ENCODE data around the gene NT5DC1.
A peak's percentile ranks its signal among the peaks of the same experiment; 100 is the strongest.

NT5DC1 gene

DNA sequence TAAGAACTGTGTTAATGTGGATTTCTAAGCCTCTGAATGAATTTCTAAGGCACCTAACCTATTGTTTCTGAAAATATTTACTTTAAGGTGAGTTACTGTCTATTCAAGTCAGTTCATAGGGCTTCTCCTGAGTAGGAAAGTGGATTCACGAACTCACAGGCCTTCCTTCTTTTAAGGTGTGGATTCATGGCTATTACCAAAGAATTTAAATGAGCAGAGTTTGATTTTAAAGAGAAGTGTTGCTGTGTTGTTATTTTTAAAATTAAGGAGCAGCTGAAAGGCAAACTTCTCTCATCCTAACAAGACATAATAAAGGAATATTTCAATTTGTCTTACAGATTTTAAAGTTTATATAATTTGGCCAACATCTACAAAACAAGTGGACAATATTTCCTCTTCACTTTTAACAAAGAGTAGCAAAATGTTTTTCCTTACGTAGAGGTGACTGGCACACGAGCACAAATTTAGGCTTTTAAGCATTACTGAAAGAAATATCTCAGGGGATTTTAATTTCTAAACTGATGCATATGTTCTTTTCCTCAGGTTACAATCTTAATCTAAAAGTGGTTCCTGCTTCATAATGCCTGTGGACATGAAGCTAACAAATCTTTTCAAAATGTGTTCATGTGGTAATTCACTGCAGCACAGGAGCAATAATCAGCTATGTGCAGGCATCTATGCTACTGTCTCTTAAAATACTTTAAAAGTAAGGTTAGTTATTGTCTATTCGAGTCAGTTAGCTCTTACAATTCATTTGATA is 153.8 kb downstream of the NT5DC1 start (continued):
- TF ChIP-seq HOXA7 (CRISPR knock-in tag; IDR thresholded peaks at IDR 0.05; ENCODE audit: borderline replicate concordance), result no peak
- TF ChIP-seq, protein P1, sequence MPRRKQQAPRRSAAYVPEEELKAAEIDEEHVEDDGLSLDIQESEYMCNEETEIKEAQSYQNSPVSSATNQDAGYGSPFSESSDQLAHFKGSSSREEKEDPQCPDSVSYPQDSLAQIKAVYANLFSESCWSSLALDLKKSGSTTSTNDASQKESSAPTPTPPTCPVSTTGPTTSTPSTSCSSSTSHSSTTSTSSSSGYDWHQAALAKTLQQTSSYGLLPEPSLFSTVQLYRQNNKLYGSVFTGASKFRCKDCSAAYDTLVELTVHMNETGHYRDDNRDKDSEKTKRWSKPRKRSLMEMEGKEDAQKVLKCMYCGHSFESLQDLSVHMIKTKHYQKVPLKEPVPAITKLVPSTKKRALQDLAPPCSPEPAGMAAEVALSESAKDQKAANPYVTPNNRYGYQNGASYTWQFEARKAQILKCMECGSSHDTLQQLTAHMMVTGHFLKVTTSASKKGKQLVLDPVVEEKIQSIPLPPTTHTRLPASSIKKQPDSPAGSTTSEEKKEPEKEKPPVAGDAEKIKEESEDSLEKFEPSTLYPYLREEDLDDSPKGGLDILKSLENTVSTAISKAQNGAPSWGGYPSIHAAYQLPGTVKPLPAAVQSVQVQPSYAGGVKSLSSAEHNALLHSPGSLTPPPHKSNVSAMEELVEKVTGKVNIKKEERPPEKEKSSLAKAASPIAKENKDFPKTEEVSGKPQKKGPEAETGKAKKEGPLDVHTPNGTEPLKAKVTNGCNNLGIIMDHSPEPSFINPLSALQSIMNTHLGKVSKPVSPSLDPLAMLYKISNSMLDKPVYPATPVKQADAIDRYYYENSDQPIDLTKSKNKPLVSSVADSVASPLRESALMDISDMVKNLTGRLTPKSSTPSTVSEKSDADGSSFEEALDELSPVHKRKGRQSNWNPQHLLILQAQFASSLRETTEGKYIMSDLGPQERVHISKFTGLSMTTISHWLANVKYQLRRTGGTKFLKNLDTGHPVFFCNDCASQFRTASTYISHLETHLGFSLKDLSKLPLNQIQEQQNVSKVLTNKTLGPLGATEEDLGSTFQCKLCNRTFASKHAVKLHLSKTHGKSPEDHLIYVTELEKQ (tag by site-specific recombination; IDR thresholded peaks at IDR 0.05; ENCODE audit: borderline replicate concordance), result no peak
- TF ChIP-seq, protein P2, sequence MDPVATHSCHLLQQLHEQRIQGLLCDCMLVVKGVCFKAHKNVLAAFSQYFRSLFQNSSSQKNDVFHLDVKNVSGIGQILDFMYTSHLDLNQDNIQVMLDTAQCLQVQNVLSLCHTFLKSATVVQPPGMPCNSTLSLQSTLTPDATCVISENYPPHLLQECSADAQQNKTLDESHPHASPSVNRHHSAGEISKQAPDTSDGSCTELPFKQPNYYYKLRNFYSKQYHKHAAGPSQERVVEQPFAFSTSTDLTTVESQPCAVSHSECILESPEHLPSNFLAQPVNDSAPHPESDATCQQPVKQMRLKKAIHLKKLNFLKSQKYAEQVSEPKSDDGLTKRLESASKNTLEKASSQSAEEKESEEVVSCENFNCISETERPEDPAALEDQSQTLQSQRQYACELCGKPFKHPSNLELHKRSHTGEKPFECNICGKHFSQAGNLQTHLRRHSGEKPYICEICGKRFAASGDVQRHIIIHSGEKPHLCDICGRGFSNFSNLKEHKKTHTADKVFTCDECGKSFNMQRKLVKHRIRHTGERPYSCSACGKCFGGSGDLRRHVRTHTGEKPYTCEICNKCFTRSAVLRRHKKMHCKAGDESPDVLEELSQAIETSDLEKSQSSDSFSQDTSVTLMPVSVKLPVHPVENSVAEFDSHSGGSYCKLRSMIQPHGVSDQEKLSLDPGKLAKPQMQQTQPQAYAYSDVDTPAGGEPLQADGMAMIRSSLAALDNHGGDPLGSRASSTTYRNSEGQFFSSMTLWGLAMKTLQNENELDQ (tag by site-specific recombination; IDR thresholded peaks at IDR 0.05; ENCODE audit: low read depth), result no peak
- TF ChIP-seq ZNF366 (tag by site-specific recombination; conservative IDR thresholded peaks at IDR 0.05), result peak; percentile 10; the same call in 1 of the 2 replicates
- TF ChIP-seq ZNF37A (tag by site-specific recombination; IDR thresholded peaks at IDR 0.05), result no peak
- 0 out of 2 replicates have a peak, but pooled peaks have one; percentile 4 for TF ChIP-seq ZNF426 (tag by site-specific recombination; IDR thresholded peaks at IDR 0.05)
- no peak for TF ChIP-seq ZNF830 (tag by site-specific recombination; IDR thresholded peaks at IDR 0.05; ENCODE audit: low read depth)
- TF ChIP-seq ZNF555 (tag by site-specific recombination; conservative IDR thresholded peaks at IDR 0.05), result no peak
- no peak for TF ChIP-seq ZNF777 (tag by site-specific recombination; IDR thresholded peaks at IDR 0.05; ENCODE audit: borderline replicate concordance)
- 0 out of 2 replicates have a peak, but pooled peaks have one; percentile 1 for TF ChIP-seq KLF8 (tag by site-specific recombination; IDR thresholded peaks at IDR 0.05)
- no peak for TF ChIP-seq SCRT1 (tag by site-specific recombination; IDR thresholded peaks at IDR 0.05; ENCODE audit: borderline replicate concordance)
- TF ChIP-seq, protein P3, sequence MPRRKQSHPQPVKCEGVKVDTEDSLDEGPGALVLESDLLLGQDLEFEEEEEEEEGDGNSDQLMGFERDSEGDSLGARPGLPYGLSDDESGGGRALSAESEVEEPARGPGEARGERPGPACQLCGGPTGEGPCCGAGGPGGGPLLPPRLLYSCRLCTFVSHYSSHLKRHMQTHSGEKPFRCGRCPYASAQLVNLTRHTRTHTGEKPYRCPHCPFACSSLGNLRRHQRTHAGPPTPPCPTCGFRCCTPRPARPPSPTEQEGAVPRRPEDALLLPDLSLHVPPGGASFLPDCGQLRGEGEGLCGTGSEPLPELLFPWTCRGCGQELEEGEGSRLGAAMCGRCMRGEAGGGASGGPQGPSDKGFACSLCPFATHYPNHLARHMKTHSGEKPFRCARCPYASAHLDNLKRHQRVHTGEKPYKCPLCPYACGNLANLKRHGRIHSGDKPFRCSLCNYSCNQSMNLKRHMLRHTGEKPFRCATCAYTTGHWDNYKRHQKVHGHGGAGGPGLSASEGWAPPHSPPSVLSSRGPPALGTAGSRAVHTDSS (tag by site-specific recombination; IDR thresholded peaks at IDR 0.05), result no peak
- TF ChIP-seq ZNF585B (tag by site-specific recombination; IDR thresholded peaks at IDR 0.05), result no peak
- no peak for TF ChIP-seq ZNF214 (tag by site-specific recombination; IDR thresholded peaks at IDR 0.05; ENCODE audit: borderline replicate concordance)
- peak; percentile 51; the same call in 1 of the 2 replicates for TF ChIP-seq ZNF660 (tag by site-specific recombination; IDR thresholded peaks at IDR 0.05)
- TF ChIP-seq, protein P4, sequence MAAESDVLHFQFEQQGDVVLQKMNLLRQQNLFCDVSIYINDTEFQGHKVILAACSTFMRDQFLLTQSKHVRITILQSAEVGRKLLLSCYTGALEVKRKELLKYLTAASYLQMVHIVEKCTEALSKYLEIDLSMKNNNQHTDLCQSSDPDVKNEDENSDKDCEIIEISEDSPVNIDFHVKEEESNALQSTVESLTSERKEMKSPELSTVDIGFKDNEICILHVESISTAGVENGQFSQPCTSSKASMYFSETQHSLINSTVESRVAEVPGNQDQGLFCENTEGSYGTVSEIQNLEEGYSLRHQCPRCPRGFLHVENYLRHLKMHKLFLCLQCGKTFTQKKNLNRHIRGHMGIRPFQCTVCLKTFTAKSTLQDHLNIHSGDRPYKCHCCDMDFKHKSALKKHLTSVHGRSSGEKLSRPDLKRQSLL (tag by site-specific recombination; IDR thresholded peaks at IDR 0.05), result no peak
- TF ChIP-seq, protein P5, sequence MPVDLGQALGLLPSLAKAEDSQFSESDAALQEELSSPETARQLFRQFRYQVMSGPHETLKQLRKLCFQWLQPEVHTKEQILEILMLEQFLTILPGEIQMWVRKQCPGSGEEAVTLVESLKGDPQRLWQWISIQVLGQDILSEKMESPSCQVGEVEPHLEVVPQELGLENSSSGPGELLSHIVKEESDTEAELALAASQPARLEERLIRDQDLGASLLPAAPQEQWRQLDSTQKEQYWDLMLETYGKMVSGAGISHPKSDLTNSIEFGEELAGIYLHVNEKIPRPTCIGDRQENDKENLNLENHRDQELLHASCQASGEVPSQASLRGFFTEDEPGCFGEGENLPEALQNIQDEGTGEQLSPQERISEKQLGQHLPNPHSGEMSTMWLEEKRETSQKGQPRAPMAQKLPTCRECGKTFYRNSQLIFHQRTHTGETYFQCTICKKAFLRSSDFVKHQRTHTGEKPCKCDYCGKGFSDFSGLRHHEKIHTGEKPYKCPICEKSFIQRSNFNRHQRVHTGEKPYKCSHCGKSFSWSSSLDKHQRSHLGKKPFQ (tag by site-specific recombination; IDR thresholded peaks at IDR 0.05), result no peak
- no peak for TF ChIP-seq ZNF239 (tag by site-specific recombination; IDR thresholded peaks at IDR 0.05)
- TF ChIP-seq, protein P6, sequence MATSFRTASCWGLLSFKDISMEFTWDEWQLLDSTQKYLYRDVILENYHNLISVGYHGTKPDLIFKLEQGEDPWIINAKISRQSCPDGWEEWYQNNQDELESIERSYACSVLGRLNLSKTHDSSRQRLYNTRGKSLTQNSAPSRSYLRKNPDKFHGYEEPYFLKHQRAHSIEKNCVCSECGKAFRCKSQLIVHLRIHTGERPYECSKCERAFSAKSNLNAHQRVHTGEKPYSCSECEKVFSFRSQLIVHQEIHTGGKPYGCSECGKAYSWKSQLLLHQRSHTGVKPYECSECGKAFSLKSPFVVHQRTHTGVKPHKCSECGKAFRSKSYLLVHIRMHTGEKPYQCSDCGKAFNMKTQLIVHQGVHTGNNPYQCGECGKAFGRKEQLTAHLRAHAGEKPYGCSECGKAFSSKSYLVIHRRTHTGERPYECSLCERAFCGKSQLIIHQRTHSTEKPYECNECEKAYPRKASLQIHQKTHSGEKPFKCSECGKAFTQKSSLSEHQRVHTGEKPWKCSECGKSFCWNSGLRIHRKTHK (tag by site-specific recombination; IDR thresholded peaks at IDR 0.05), result no peak
- TF ChIP-seq ZNF501 (tag by site-specific recombination; IDR thresholded peaks at IDR 0.05), result no peak
- TF ChIP-seq PRDM1 (tag by site-specific recombination; IDR thresholded peaks at IDR 0.05), result 0 out of 2 replicates have a peak, but pooled peaks have one; percentile 3
- no peak for TF ChIP-seq ZNF157 (tag by site-specific recombination; IDR thresholded peaks at IDR 0.05)
- no peak for TF ChIP-seq ZNF776 (tag by site-specific recombination; IDR thresholded peaks at IDR 0.05; ENCODE audit: borderline replicate concordance)
- TF ChIP-seq TCF7L2 (IDR thresholded peaks at IDR 0.05; ENCODE audit: borderline replicate concordance, low read depth, low read length), result no peak
- TF ChIP-seq ZNF629 (tag by site-specific recombination; IDR thresholded peaks at IDR 0.05), result no peak; the same call in none of the 2 replicates
- no peak for TF ChIP-seq KLF1 (tag by site-specific recombination; IDR thresholded peaks at IDR 0.05)
